Transverse colon (tissue), 4 donors: ENCODE results near the gene LAMTOR2.

ENCODE experiments used
- CTCF ChIP-seq, 5 experiments: fragments of 200-600 bp in 3 of 5; fragments of 450-650 bp in 2 of 5; sonication (generic) in 3 of 5; IDR thresholded peaks; 1 replicate in 2 of 5; 2 replicates in 3 of 5; pipeline ENCODE4 v1.5.1; 2016 to 2017; ENCODE audit warnings: antibody characterized with exemption in 5 of 5, inconsistent platforms in 3 of 5, mild to moderate bottlenecking in 2 of 5, moderate library complexity in 1 of 5
- EP300 ChIP-seq: sonication (generic); formaldehyde crosslinking; IDR thresholded peaks from one replicate; pipeline ENCODE4 v1.6.1; 2017; ENCODE audit warnings: antibody characterized with exemption, low read depth
- POLR2A ChIP-seq: fragments of 450-650 bp; IDR thresholded peaks from one replicate; pipeline ENCODE4 v1.6.1; 2016; ENCODE audit warnings: antibody characterized with exemption, mild to moderate bottlenecking, moderate library complexity
- POLR2AphosphoS5 ChIP-seq, 3 donors: sonication (generic); formaldehyde crosslinking; IDR thresholded peaks; one replicate each; pipeline ENCODE4 v1.6.1; 2016; ENCODE audit warnings: antibody characterized with exemption in 3 of 3

GRCh38 chr1:156063997-156064285, 9.4 kb downstream of the LAMTOR2 start:
- TF ChIP-seq POLR2AphosphoS5 (IDR thresholded peaks at IDR 0.05) (no peak), CTCF (IDR thresholded peaks at IDR 0.05) (no peak), POLR2A (no peak), EP300 (no peak)
